GM12878 (cell line): ENCODE measurements around the gene PALLD. TPM values are rescaled to one million over a fixed set of nuclear protein-coding genes. Genes with fewer than 3 reads are reported as not detected.

Experiments
- ATAC-seq: fragments of 200-7000 bp; cut with Tn5 transposase; 3 replicates; pipeline ENCODE4 v1.9.1; 2020; ENCODE audit warnings: mild to moderate bottlenecking, moderate library complexity
- BruUV-seq: library from RNA; stranded (reverse); fragments of 400-500 nt; replicated peaks from 2 replicates; lab custom pipeline; 2021; lab: Mats Ljungman, UMichigan
- CTCF ChIA-PET: fragments of 300-600 bp; sonication (Branson Sonifier 250); formaldehyde crosslinking; extraction: SDS; loops from one replicate; lab custom pipeline; 2021; ENCODE audit warnings: inconsistent platforms; lab: Yijun Ruan, JAX
- POLR2A ChIA-PET: fragments of 350-600 bp; formaldehyde crosslinking; extraction: SDS; loops from one replicate; lab custom pipeline; 2021; ENCODE audit warnings: inconsistent platforms; lab: Charles Lee
- RAD21 ChIA-PET: fragments of 300-600 bp; sonication (Branson Sonifier 250); formaldehyde crosslinking; loops from one replicate; lab custom pipeline; 2023; ENCODE audit warnings: antibody characterized with exemption; ENCODE audit not compliant: unreplicated experiment; lab: Charles Lee
- SMC1A ChIA-PET: fragments of 300-600 bp; sonication (Branson Sonifier 250); formaldehyde crosslinking; loops from one replicate; lab custom pipeline; 2023; ENCODE audit not compliant: unreplicated experiment, uncharacterized antibody; lab: Charles Lee
- DNase-seq: peaks from one replicate; pipeline ENCODE4 v3.0.0-alpha.2; 2011; ENCODE audit warnings: low read depth, low spot score
- FAIRE-seq: peaks from 3 replicates; lab custom pipeline; 2011; peaks lifted over from hg19 to GRCh38; lab: Jason Lieb, UNC
- H2AFZ ChIP-seq: 2 replicates; pipeline ENCODE4 v1.6.0; 2011; ENCODE audit warnings: low read depth, low read length, control low read depth; ENCODE audit not compliant: control insufficient read depth
- H3K27ac ChIP-seq: 2 replicates; pipeline ENCODE4 v1.5.1; 2011; ENCODE audit warnings: control low read depth; ENCODE audit not compliant: control insufficient read depth, insufficient read depth
- H3K27me3 ChIP-seq, 2 experiments: replicated peaks in 1 of 2; 2 replicates each; pipeline versions ENCODE4 v1.6.0 to v1.6.1; 2011; ENCODE audit warnings: low read length in 1 of 2; ENCODE audit not compliant: control insufficient read depth in 2 of 2, insufficient read depth in 2 of 2
- H3K36me3 ChIP-seq, 2 experiments: 2 replicates each; pipeline ENCODE4 v1.5.1; 2011; ENCODE audit warnings: low read length in 1 of 2; ENCODE audit not compliant: control insufficient read depth in 2 of 2, insufficient read depth in 2 of 2
- H3K4me1 ChIP-seq: 2 replicates; pipeline ENCODE4 v1.6.1; 2011; ENCODE audit warnings: mild to moderate bottlenecking, low read length, moderate library complexity, mixed read lengths; ENCODE audit not compliant: control insufficient read depth, insufficient read depth
- H3K4me2 ChIP-seq: 2 replicates; pipeline ENCODE4 v1.6.0; 2011; ENCODE audit warnings: control low read depth; ENCODE audit not compliant: control insufficient read depth, insufficient read depth
- H3K4me3 ChIP-seq: fragments of 200-600 bp; sonication (generic); 2 replicates; pipeline ENCODE4 v1.5.1; 2016
- H3K79me2 ChIP-seq: 2 replicates; pipeline ENCODE4 v1.6.0; 2011; ENCODE audit warnings: low read length; ENCODE audit not compliant: control insufficient read depth, insufficient read depth
- H3K9ac ChIP-seq: 2 replicates; pipeline ENCODE4 v1.8.0; 2011; ENCODE audit warnings: low read length, control low read depth, mixed read lengths; ENCODE audit not compliant: control insufficient read depth, insufficient read depth
- H3K9me3 ChIP-seq: replicated peaks from 3 replicates; pipeline ENCODE4 v1.5.1; 2011; ENCODE audit warnings: mild to moderate bottlenecking, low read length; ENCODE audit not compliant: control insufficient read depth, insufficient read depth
- H4K20me1 ChIP-seq: 2 replicates; pipeline ENCODE4 v1.6.0; 2011; ENCODE audit not compliant: control insufficient read depth, insufficient read depth
- CHD2 ChIP-seq: IDR thresholded peaks from 2 replicates; pipeline ENCODE4 v1.6.1; 2011; ENCODE audit warnings: low read depth, low read length, improper control_type of control experiment, borderline replicate concordance
- ETV6 ChIP-seq, 2 experiments: fragments of 450-650 bp in 1 of 2; IDR thresholded peaks in 1 of 2; conservative IDR thresholded peaks in 1 of 2; 2 replicates each; pipeline ENCODE4 v1.6.1; 2014; ENCODE audit warnings: antibody characterized with exemption in 1 of 2, borderline replicate concordance in 1 of 2, low read depth in 1 of 2, mild to moderate bottlenecking in 1 of 2, moderate library complexity in 1 of 2
- NRF1 ChIP-seq: conservative IDR thresholded peaks from 2 replicates; pipeline ENCODE4 v1.6.1; 2011; ENCODE audit warnings: mild to moderate bottlenecking, low read depth, low read length, improper control_type of control experiment
- PML ChIP-seq: IDR thresholded peaks from 2 replicates; pipeline ENCODE4 v1.6.1; 2012; ENCODE audit warnings: low read length, inconsistent platforms
- SP1 ChIP-seq: IDR thresholded peaks from one replicate; pipeline ENCODE4 v1.6.1; 2011; ENCODE audit warnings: low read depth, low read length
- ZNF217 ChIP-seq: fragments of 450-650 bp; IDR thresholded peaks from 2 replicates; pipeline ENCODE4 v1.6.1; 2017; ENCODE audit warnings: antibody characterized with exemption, mild to moderate bottlenecking
- ZZZ3 ChIP-seq: IDR thresholded peaks from 2 replicates; pipeline ENCODE4 v1.6.1; 2011; ENCODE audit warnings: low read depth; ENCODE audit not compliant: control insufficient read depth, insufficient read length
- WGBS: methylation state at CpG from one replicate; pipeline ENCODE4 v1.1.6; 2016; ENCODE audit warnings: low lambda C conversion rate; ENCODE audit not compliant: insufficient replicate concordance, insufficient coverage; ENCODE audit errors: missing lambda C conversion rate; 5-methylcytosine and 5-hydroxymethylcytosine counted together
- in situ Hi-C: fragments of 300-500 bp; cut with MboI; formaldehyde crosslinking; loops from 9 replicates; pipeline ENCODE4 v1.14.3; 2018; ENCODE audit warnings: mixed read lengths
- intact Hi-C: fragments of 100-400 bp; cut with micrococcal nuclease; formaldehyde crosslinking; loops from one replicate; pipeline ENCODE4 v1.14.2; 2022; ENCODE audit not compliant: unreplicated experiment
- polyA plus RNA-seq, 11 experiments: library from polyadenylated mRNA; depleted of rRNA in 4 of 11; unstranded in 6 of 11; stranded (reverse) in 5 of 11; fragments of >200 nt; fragmentation: Nextera tagmentation in 4 of 11; fragmentation: Illumina TruSeq in 1 of 11; extraction: Ambion mirVana in 4 of 11; extraction: Trizol in 1 of 11; gene quantifications; 1 replicate in 1 of 11; 2 replicates in 10 of 11; pipeline versions ENCODE4 v1.2.1 to v1.2.3, GENCODE V29; 2011 to 2016; ENCODE audit warnings: inconsistent platforms in 2 of 11, missing spikeins in 2 of 11, low read depth in 1 of 11
- total RNA-seq, 4 experiments: library from RNA; depleted of rRNA in 3 of 4; stranded (reverse); fragments of >200 nt in 3 of 4; fragmentation: Illumina TruSeq in 1 of 4; extraction: Trizol in 1 of 4; gene quantifications; 2 replicates each; pipeline versions ENCODE4 v1.2.1 to v1.2.3, GENCODE V29; 2013 to 2021
- TF ChIP-seq, protein P1 (sequence below): fragments of 450-650 bp; IDR thresholded peaks from 2 replicates; pipeline ENCODE4 v1.6.1; 2014; ENCODE audit warnings: mild to moderate bottlenecking
- TF ChIP-seq, protein P2 (sequence below): fragments of 450-650 bp; IDR thresholded peaks from 2 replicates; pipeline ENCODE4 v1.6.1; 2017; ENCODE audit warnings: low read depth, mild to moderate bottlenecking, moderate library complexity
- TF ChIP-seq, protein P3 (sequence below): fragments of 450-650 bp; formaldehyde crosslinking; IDR thresholded peaks from 2 replicates; pipeline ENCODE4 v1.4.0; 2020; ENCODE audit warnings: mild to moderate bottlenecking, moderate library complexity

PALLD gene
- total and polyA plus RNA-seq, 10 of the 15 experiments (the other 5 are each of a cell fraction or from before 2014, with no cell fraction given): 1.0 to 7.7 (median 1.7) TPM

DNA sequence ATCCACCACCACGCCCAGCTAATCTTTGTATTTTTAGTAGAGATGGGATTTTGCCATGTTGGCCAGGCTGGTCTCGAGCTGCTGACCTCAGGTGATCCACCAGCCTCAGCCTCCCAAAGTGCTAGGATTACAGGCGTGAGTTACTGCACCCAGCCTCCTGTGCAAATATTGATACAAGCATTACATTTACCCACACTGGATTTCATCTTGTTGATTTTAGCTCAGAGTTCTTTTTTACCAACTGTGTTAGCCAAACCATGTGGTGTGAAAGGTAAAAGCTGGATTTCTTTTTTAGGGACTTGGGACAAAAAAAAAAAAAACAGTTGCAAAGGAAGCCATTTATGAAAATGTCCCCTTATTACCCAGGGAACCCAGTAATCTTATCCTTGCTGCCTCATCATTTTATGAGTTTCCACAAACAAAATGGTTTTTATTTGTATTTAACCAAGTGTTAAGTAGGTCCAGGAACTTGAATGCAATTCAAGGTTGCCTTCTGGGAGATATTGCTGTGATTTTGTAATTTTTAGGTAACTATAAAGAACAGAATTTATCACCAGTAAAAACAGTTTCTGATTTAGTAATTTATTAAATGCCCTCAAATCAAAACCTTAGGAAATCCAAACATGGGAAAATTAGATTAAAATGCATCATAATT, 202.5 kb downstream of the PALLD start:
- CTCF ChIA-PET: interaction anchor here (0.6 kb wide), 1 partner anchor 59 kb away, joined by 3 read pairs; no protein-coding TSS in a partner anchor
- Histone ChIP-seq H3K79me2 (no peaks in the 10 kb centered on the region), H3K9ac (no peak overlapping the region), H3K4me1 (no peaks in the 10 kb centered on the region), H4K20me1 (no peaks in the 10 kb centered on the region), H3K27ac (no peak overlapping the region), H2AFZ (no peak overlapping the region), H3K4me3 (no peak overlapping the region), H3K27me3 (peaks cover 0 to 1% of the 10 kb centered on the region in 2 experiments; a peak in 1 of 4 replicates), H3K36me3 (no peaks in the 10 kb centered on the region), H3K4me2 (no peak overlapping the region), H3K9me3 (no peaks in the 10 kb centered on the region)
- intact Hi-C loops (no loop called here), in situ Hi-C loops (no loop called here)
- DNase-seq: no peak
- POLR2A ChIA-PET: no interaction called here
- 2% methylated on average over 3 of the region's 3 CpGs for WGBS
- no peak for FAIRE-seq
- SMC1A ChIA-PET: interaction anchor here (1.7 kb wide), 1 partner anchor 12 kb away, joined by 8 read pairs; no protein-coding TSS in a partner anchor
- no peak for ATAC-seq
- RAD21 ChIA-PET: interaction anchor here (1.0 to 1.4 kb wide), 2 partner anchors 11 to 114 kb away, joined by 3 to 4 read pairs; no protein-coding TSS in a partner anchor
- no TSS peak for BruUV-seq
- TF ChIP-seq PML (no peak), SP1 (no peak), NRF1 (no peak), ZZZ3 (no peak), ETV6 (conservative IDR thresholded peaks at IDR 0.05 in 1 of 2, IDR thresholded peaks at IDR 0.05 in 1 of 2; ENCODE audit: borderline replicate concordance in 1 of 2, low read depth in 1 of 2) (no peak), CHD2 (no peak), ZNF217 (no peak)
- TF ChIP-seq, protein P1, sequence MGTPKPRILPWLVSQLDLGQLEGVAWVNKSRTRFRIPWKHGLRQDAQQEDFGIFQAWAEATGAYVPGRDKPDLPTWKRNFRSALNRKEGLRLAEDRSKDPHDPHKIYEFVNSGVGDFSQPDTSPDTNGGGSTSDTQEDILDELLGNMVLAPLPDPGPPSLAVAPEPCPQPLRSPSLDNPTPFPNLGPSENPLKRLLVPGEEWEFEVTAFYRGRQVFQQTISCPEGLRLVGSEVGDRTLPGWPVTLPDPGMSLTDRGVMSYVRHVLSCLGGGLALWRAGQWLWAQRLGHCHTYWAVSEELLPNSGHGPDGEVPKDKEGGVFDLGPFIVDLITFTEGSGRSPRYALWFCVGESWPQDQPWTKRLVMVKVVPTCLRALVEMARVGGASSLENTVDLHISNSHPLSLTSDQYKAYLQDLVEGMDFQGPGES: no peak
- TF ChIP-seq, protein P2, sequence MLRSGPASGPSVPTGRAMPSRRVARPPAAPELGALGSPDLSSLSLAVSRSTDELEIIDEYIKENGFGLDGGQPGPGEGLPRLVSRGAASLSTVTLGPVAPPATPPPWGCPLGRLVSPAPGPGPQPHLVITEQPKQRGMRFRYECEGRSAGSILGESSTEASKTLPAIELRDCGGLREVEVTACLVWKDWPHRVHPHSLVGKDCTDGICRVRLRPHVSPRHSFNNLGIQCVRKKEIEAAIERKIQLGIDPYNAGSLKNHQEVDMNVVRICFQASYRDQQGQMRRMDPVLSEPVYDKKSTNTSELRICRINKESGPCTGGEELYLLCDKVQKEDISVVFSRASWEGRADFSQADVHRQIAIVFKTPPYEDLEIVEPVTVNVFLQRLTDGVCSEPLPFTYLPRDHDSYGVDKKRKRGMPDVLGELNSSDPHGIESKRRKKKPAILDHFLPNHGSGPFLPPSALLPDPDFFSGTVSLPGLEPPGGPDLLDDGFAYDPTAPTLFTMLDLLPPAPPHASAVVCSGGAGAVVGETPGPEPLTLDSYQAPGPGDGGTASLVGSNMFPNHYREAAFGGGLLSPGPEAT: no peak
- TF ChIP-seq, protein P3, sequence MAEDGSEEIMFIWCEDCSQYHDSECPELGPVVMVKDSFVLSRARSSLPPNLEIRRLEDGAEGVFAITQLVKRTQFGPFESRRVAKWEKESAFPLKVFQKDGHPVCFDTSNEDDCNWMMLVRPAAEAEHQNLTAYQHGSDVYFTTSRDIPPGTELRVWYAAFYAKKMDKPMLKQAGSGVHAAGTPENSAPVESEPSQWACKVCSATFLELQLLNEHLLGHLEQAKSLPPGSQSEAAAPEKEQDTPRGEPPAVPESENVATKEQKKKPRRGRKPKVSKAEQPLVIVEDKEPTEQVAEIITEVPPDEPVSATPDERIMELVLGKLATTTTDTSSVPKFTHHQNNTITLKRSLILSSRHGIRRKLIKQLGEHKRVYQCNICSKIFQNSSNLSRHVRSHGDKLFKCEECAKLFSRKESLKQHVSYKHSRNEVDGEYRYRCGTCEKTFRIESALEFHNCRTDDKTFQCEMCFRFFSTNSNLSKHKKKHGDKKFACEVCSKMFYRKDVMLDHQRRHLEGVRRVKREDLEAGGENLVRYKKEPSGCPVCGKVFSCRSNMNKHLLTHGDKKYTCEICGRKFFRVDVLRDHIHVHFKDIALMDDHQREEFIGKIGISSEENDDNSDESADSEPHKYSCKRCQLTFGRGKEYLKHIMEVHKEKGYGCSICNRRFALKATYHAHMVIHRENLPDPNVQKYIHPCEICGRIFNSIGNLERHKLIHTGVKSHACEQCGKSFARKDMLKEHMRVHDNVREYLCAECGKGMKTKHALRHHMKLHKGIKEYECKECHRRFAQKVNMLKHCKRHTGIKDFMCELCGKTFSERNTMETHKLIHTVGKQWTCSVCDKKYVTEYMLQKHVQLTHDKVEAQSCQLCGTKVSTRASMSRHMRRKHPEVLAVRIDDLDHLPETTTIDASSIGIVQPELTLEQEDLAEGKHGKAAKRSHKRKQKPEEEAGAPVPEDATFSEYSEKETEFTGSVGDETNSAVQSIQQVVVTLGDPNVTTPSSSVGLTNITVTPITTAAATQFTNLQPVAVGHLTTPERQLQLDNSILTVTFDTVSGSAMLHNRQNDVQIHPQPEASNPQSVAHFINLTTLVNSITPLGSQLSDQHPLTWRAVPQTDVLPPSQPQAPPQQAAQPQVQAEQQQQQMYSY (CRISPR knock-in tag): no peak
